Measurements from ENCODE around the gene CA12.

CA12 gene

GRCh38 chr15:63292771-63293170 is 88.9 kb downstream of the CA12 start:
- Histone ChIP-seq H3K9ac (ENCODE audit: low read depth, low read length) (no peak overlapping the region), H3K9me3 (ENCODE audit: control insufficient read depth, insufficient read depth, low read length) (no peaks in the 10 kb centered on the region), H3K4me1 (ENCODE audit: insufficient read depth, low read length) (no peaks in the 10 kb centered on the region), H3K36me3 (ENCODE audit: insufficient read depth, low read length) (no peaks in the 10 kb centered on the region)

- no peaks in the 10 kb centered on the region for H3K36me3 ChIP-seq (ENCODE audit: insufficient read depth, low read length)
- H3K9ac ChIP-seq (ENCODE audit: low read depth, low read length): no peak overlapping the region
- H3K9me3 ChIP-seq (ENCODE audit: control insufficient read depth, insufficient read depth, low read length): no peaks in the 10 kb centered on the region
- H3K4me1 ChIP-seq (ENCODE audit: insufficient read depth, low read length): no peaks in the 10 kb centered on the region
These were observed 89.4 kb downstream of the CA12 start for GRCh38 chr15:63292241-63292640.

- Histone ChIP-seq H3K4me1 (ENCODE audit: insufficient read depth, low read length) (no peaks in the 10 kb centered on the region), H3K9me3 (ENCODE audit: control insufficient read depth, insufficient read depth, low read length) (no peaks in the 10 kb centered on the region), H3K36me3 (ENCODE audit: insufficient read depth, low read length) (no peaks in the 10 kb centered on the region), H3K9ac (ENCODE audit: low read depth, low read length) (no peak overlapping the region)
These were observed 90.1 kb downstream of the CA12 start for GRCh38 chr15:63291507-63291906.

GRCh38 chr15:63288778-63289378 is 92.8 kb downstream of the CA12 start:
- no peaks in the 10 kb centered on the region for H3K9me3 ChIP-seq (ENCODE audit: control insufficient read depth, insufficient read depth, low read length)
- no peaks in the 10 kb centered on the region for H3K36me3 ChIP-seq (ENCODE audit: insufficient read depth, low read length)
- H3K4me1 ChIP-seq (ENCODE audit: insufficient read depth, low read length): no peaks in the 10 kb centered on the region
- H3K9ac ChIP-seq (ENCODE audit: low read depth, low read length): no peak overlapping the region

- Histone ChIP-seq H3K9ac (ENCODE audit: low read depth, low read length) (no peak overlapping the region; the same call in 1 of the 2 replicates), H3K36me3 (ENCODE audit: insufficient read depth, low read length) (no peaks in the 10 kb centered on the region), H3K9me3 (ENCODE audit: control insufficient read depth, insufficient read depth, low read length) (no peaks in the 10 kb centered on the region), H3K4me1 (ENCODE audit: insufficient read depth, low read length) (no peaks in the 10 kb centered on the region)
These were observed 93.3 kb downstream of the CA12 start for GRCh38 chr15:63288342-63288741.

GRCh38 chr15:63287109-63287508 is 94.5 kb downstream of the CA12 start:
- no peaks in the 10 kb centered on the region for H3K4me1 ChIP-seq (ENCODE audit: insufficient read depth, low read length)
- no peaks in the 10 kb centered on the region for H3K9me3 ChIP-seq (ENCODE audit: control insufficient read depth, insufficient read depth, low read length)
- no peak overlapping the region for H3K9ac ChIP-seq (ENCODE audit: low read depth, low read length)

GRCh38 chr15:63284335-63284734 is 97.3 kb downstream of the CA12 start:
- H3K9me3 ChIP-seq (ENCODE audit: control insufficient read depth, insufficient read depth, low read length): no peaks in the 10 kb centered on the region
- no peak overlapping the region for H3K9ac ChIP-seq (ENCODE audit: low read depth, low read length)
- H3K4me1 ChIP-seq (ENCODE audit: insufficient read depth, low read length): no peaks in the 10 kb centered on the region
- no peaks in the 10 kb centered on the region for H3K36me3 ChIP-seq (ENCODE audit: insufficient read depth, low read length)

More at GRCh38 chr15:63287109-63287508, 94.5 kb downstream of the CA12 start:
- H3K36me3 ChIP-seq (ENCODE audit: insufficient read depth, low read length): no peaks in the 10 kb centered on the region

GRCh38 chr15:63283126-63283525 is 98.5 kb downstream of the CA12 start:
- no peaks in the 10 kb centered on the region for H3K4me1 ChIP-seq (ENCODE audit: insufficient read depth, low read length)
- no peaks in the 10 kb centered on the region for H3K36me3 ChIP-seq (ENCODE audit: insufficient read depth, low read length)
- no peaks in the 10 kb centered on the region for H3K9me3 ChIP-seq (ENCODE audit: control insufficient read depth, insufficient read depth, low read length)
- H3K9ac ChIP-seq (ENCODE audit: low read depth, low read length): no peak overlapping the region

GRCh38 chr15:63277893-63278456 is 103.7 kb downstream of the CA12 start:
- peaks cover 10% of the 10 kb centered on the region; the same call in 1 of the 2 replicates for H3K4me1 ChIP-seq (ENCODE audit: insufficient read depth, low read length)

GRCh38 chr15:63277038-63277892 is 104.4 kb downstream of the CA12 start, which contains the start of gene APH1B:
Gene APH1B, plus strand, starts transcription at chr15:63277605. Its CDS starts 19 bp downstream, at chr15:63277624.
- Histone ChIP-seq H3K9me3 (ENCODE audit: control insufficient read depth, insufficient read depth, low read length) (peaks cover 7% of the 10 kb centered on the region), H3K4me1 (ENCODE audit: insufficient read depth, low read length) (peaks cover 10% of the 10 kb centered on the region; the same call in 1 of the 2 replicates), H3K9ac (ENCODE audit: low read depth, low read length) (peak within 1 kb of the TSS; percentile 92), H3K36me3 (ENCODE audit: insufficient read depth, low read length) (no peaks in the 10 kb centered on the region)

More at GRCh38 chr15:63277893-63278456, 103.7 kb downstream of the CA12 start:
- H3K36me3 ChIP-seq (ENCODE audit: insufficient read depth, low read length): no peaks in the 10 kb centered on the region
- peak overlapping the region; percentile 83 for H3K9ac ChIP-seq (ENCODE audit: low read depth, low read length)
- H3K9me3 ChIP-seq (ENCODE audit: control insufficient read depth, insufficient read depth, low read length): peaks cover 5% of the 10 kb centered on the region

- Histone ChIP-seq H3K9me3 (ENCODE audit: control insufficient read depth, insufficient read depth, low read length) (peaks cover 7% of the 10 kb centered on the region), H3K36me3 (ENCODE audit: insufficient read depth, low read length) (no peaks in the 10 kb centered on the region), H3K4me1 (ENCODE audit: insufficient read depth, low read length) (peaks cover 10% of the 10 kb centered on the region; the same call in 1 of the 2 replicates), H3K9ac (ENCODE audit: low read depth, low read length) (peak overlapping the region; percentile 92)
These were observed 105.2 kb downstream of the CA12 start for GRCh38 chr15:63276342-63277037.

GRCh38 chr15:63274427-63274826 is 107.2 kb downstream of the CA12 start:
- peaks cover 10% of the 10 kb centered on the region; the same call in 1 of the 2 replicates for H3K4me1 ChIP-seq (ENCODE audit: insufficient read depth, low read length)
- H3K36me3 ChIP-seq (ENCODE audit: insufficient read depth, low read length): no peaks in the 10 kb centered on the region
- H3K9ac ChIP-seq (ENCODE audit: low read depth, low read length): no peak overlapping the region
- H3K9me3 ChIP-seq (ENCODE audit: control insufficient read depth, insufficient read depth, low read length): peaks cover 7% of the 10 kb centered on the region
